ENCODE results near the gene TRDN.

TRDN gene

DNA sequence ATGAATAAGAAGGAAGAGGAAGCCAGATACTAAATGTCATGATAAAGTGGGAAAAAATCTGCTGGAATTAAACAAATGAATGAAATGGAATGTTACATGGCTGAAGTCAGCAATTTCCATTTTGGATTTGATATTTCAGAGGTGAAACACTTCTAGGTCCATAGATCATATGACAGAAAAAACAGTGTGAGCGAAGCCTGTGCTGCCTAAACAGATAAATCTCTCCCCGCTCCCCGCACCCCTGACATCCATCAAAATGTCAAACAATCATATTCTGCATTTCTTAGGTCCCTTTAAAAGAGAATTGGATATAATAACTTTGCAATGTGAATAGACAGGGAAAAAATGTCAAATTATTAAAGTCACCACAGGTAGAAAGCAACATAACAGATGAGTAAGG lies 26.0 kb upstream of the TRDN start:
- Histone ChIP-seq H3K36me3 (ENCODE audit: insufficient read depth, insufficient read length, low read length) (no peaks in the 10 kb centered on the region), H3K9me3 (ENCODE audit: insufficient read depth, low read length) (no peaks in the 10 kb centered on the region), H3K9ac (ENCODE audit: insufficient read length, low read depth) (no peak overlapping the region), H3K27me3 (ENCODE audit: insufficient read depth, insufficient read length) (no peaks in the 10 kb centered on the region), H3K4me1 (ENCODE audit: insufficient read depth, insufficient read length) (no peaks in the 10 kb centered on the region), H3K4me3 (ENCODE audit: insufficient read length, low read depth) (no peak overlapping the region)
- DNase-seq (ENCODE audit: low read depth, low spot score) = no peak
- TF ChIP-seq SUZ12 (IDR thresholded peaks at IDR 0.05; ENCODE audit: extremely low read depth, insufficient read depth, insufficient read length) (no peak), ZNF274 (IDR thresholded peaks at IDR 0.05; ENCODE audit: low read depth, low read length) (no peak), YY1 (IDR thresholded peaks at IDR 0.05; ENCODE audit: insufficient read depth, insufficient read length) (no peak)

DNA sequence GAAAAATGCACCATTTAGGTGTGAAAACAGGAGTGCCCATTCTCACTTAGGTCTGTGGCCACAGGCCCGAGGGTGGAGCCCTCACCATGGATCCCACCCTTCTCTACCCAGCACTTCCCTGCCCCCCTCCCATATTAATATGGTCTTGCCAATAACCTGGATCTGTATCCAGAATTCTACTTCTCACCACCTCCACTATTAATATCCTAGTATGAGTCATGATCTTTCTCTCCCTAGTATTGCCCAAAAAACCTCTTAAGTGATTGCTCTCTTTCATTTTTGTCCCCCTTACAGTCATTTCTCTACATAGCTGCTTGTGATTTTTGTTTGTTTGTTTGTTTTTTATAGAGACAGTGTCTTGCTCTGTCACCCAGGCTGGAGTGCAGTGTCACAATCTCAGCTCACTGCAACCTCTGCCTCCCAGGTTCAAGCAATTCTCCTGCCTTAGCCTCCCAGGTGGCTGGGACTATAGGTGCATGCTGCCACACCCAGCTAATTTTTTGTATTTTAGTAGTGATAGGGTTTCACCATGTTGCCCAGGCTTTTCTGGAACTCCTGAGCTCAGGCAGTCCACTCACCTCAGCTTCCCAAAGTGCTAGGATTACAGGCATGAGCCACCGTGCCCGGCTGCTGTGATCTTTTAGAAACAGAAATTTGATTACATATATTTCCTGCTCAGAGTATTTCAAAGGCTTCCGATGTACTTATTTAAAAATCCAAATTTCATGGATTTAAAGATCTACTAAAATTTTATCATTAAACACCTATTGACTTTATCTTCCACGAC lies 24.5 kb upstream of the TRDN start:
- H3K27me3 ChIP-seq (ENCODE audit: insufficient read depth, insufficient read length) = no peaks in the 10 kb centered on the region
- no peak for TF ChIP-seq SUZ12 (IDR thresholded peaks at IDR 0.05; ENCODE audit: extremely low read depth, insufficient read depth, insufficient read length)
- TF ChIP-seq ZNF274 (IDR thresholded peaks at IDR 0.05; ENCODE audit: low read depth, low read length) = no peak
- no peak for TF ChIP-seq YY1 (IDR thresholded peaks at IDR 0.05; ENCODE audit: insufficient read depth, insufficient read length)

GRCh38 chr6:123659960-123660748 lies 23.4 kb upstream of the TRDN start:
- Histone ChIP-seq H3K27me3 (ENCODE audit: insufficient read depth, insufficient read length) (no peaks in the 10 kb centered on the region), H3K9ac (ENCODE audit: insufficient read length, low read depth) (no peak overlapping the region), H3K4me1 (ENCODE audit: insufficient read depth, insufficient read length) (no peaks in the 10 kb centered on the region), H3K9me3 (ENCODE audit: insufficient read depth, low read length) (no peaks in the 10 kb centered on the region), H3K36me3 (ENCODE audit: insufficient read depth, insufficient read length, low read length) (no peaks in the 10 kb centered on the region), H3K4me3 (ENCODE audit: insufficient read length, low read depth) (no peak overlapping the region)
- TF ChIP-seq YY1 (IDR thresholded peaks at IDR 0.05; ENCODE audit: insufficient read depth, insufficient read length) (no peak), ZNF274 (IDR thresholded peaks at IDR 0.05; ENCODE audit: low read depth, low read length) (no peak), SUZ12 (IDR thresholded peaks at IDR 0.05; ENCODE audit: extremely low read depth, insufficient read depth, insufficient read length) (no peak)
- DNase-seq (ENCODE audit: low read depth, low spot score) = no peak

More for the DNA sequence above, 24.5 kb upstream of the TRDN start:
- DNase-seq (ENCODE audit: low read depth, low spot score) = no peak
- Histone ChIP-seq H3K4me3 (ENCODE audit: insufficient read length, low read depth) (no peak overlapping the region), H3K4me1 (ENCODE audit: insufficient read depth, insufficient read length) (no peaks in the 10 kb centered on the region), H3K36me3 (ENCODE audit: insufficient read depth, insufficient read length, low read length) (no peaks in the 10 kb centered on the region), H3K9ac (ENCODE audit: insufficient read length, low read depth) (no peak overlapping the region), H3K9me3 (ENCODE audit: insufficient read depth, low read length) (no peaks in the 10 kb centered on the region)

DNA sequence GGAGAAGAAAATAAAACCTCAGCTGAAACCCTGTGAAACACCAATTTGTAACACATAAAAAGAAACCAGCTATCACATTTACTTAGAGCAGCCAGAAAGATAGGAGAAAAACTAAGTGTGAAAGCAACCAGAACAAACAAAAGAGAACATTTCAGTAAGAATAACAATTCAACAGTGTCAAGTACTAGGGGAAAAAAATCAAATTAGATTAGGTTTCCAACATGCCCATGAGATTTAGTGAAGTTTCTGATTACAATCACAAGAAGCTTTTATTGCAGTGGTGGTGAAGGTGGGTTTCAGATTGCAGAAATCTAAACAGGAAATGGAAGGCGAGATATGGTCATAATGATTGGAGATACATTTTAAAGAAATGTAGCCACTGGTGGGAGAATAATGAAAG lies 22.1 kb upstream of the TRDN start:
- Histone ChIP-seq H3K4me3 (ENCODE audit: insufficient read length, low read depth) (no peak overlapping the region), H3K36me3 (ENCODE audit: insufficient read depth, insufficient read length, low read length) (no peaks in the 10 kb centered on the region), H3K9me3 (ENCODE audit: insufficient read depth, low read length) (no peaks in the 10 kb centered on the region), H3K27me3 (ENCODE audit: insufficient read depth, insufficient read length) (no peaks in the 10 kb centered on the region), H3K4me1 (ENCODE audit: insufficient read depth, insufficient read length) (no peaks in the 10 kb centered on the region), H3K9ac (ENCODE audit: insufficient read length, low read depth) (no peak overlapping the region)
- DNase-seq (ENCODE audit: low read depth, low spot score) = no peak
- TF ChIP-seq YY1 (IDR thresholded peaks at IDR 0.05; ENCODE audit: insufficient read depth, insufficient read length) (no peak), SUZ12 (IDR thresholded peaks at IDR 0.05; ENCODE audit: extremely low read depth, insufficient read depth, insufficient read length) (no peak), ZNF274 (IDR thresholded peaks at IDR 0.05; ENCODE audit: low read depth, low read length) (no peak)

- no peaks in the 10 kb centered on the region for H3K36me3 ChIP-seq (ENCODE audit: insufficient read depth, insufficient read length, low read length)
- DNase-seq (ENCODE audit: low read depth, low spot score) = no peak
- no peak overlapping the region for H3K4me3 ChIP-seq (ENCODE audit: insufficient read length, low read depth)
Observed at GRCh38 chr6:123655521-123656306, 19.0 kb upstream of the TRDN start.

GRCh38 chr6:123648723-123649122 lies 12.0 kb upstream of the TRDN start:
- no peaks in the 10 kb centered on the region for H3K36me3 ChIP-seq (ENCODE audit: insufficient read depth, insufficient read length, low read length)
- DNase-seq (ENCODE audit: low read depth, low spot score) = no peak
- no peaks in the 10 kb centered on the region for H3K4me1 ChIP-seq (ENCODE audit: insufficient read depth, insufficient read length)
- no peak overlapping the region for H3K4me3 ChIP-seq (ENCODE audit: insufficient read length, low read depth)
- no peak overlapping the region for H3K9ac ChIP-seq (ENCODE audit: insufficient read length, low read depth)
- no peaks in the 10 kb centered on the region for H3K27me3 ChIP-seq (ENCODE audit: insufficient read depth, insufficient read length)
- TF ChIP-seq YY1 (IDR thresholded peaks at IDR 0.05; ENCODE audit: insufficient read depth, insufficient read length) (no peak), ZNF274 (IDR thresholded peaks at IDR 0.05; ENCODE audit: low read depth, low read length) (no peak), SUZ12 (IDR thresholded peaks at IDR 0.05; ENCODE audit: extremely low read depth, insufficient read depth, insufficient read length) (no peak)
- no peaks in the 10 kb centered on the region for H3K9me3 ChIP-seq (ENCODE audit: insufficient read depth, low read length)

More at GRCh38 chr6:123655521-123656306, 19.0 kb upstream of the TRDN start:
- Histone ChIP-seq H3K9ac (ENCODE audit: insufficient read length, low read depth) (no peak overlapping the region), H3K4me1 (ENCODE audit: insufficient read depth, insufficient read length) (no peaks in the 10 kb centered on the region), H3K9me3 (ENCODE audit: insufficient read depth, low read length) (no peaks in the 10 kb centered on the region), H3K27me3 (ENCODE audit: insufficient read depth, insufficient read length) (no peaks in the 10 kb centered on the region)
- no peak for TF ChIP-seq YY1 (IDR thresholded peaks at IDR 0.05; ENCODE audit: insufficient read depth, insufficient read length)

All from NT2/D1 (cell line).